Measurements from ENCODE around the gene GID8. TPM values are rescaled to one million over a fixed set of nuclear protein-coding genes. Genes with fewer than 3 reads are reported as not detected.

GID8 gene
- total and polyA plus RNA-seq, 2 donors (not counting 3 experiments of a cell fraction or from before 2014, with no cell fraction given), result 25.3 to 34.6 TPM

- POLR2A ChIA-PET, result no interaction called here
- DNase-seq (ENCODE audit: low read depth, low spot score), result no peak
- Histone ChIP-seq H3K4me2 (ENCODE audit: insufficient read depth, low read length) (no peak overlapping the region), H3K4me1 (ENCODE audit: control insufficient read depth, extremely low read depth, insufficient read depth, low read length) (no peaks in the 10 kb centered on the region), H2AFZ (ENCODE audit: low read depth, low read length) (no peak overlapping the region), H3K27me3 (ENCODE audit: control insufficient read depth in 2 of 2, insufficient read depth in 2 of 2, low read length in 2 of 2) (peaks cover 7 to 12% of the 10 kb centered on the region in 2 experiments), H3K36me3 (ENCODE audit: control insufficient read depth in 2 of 2, extremely low read depth in 1 of 2, insufficient read depth in 2 of 2, low read length in 2 of 2) (no peaks in the 10 kb centered on the region), H3K9me3 (replicated peaks; ENCODE audit: control insufficient read depth, insufficient read depth, low read length) (no peaks in the 10 kb centered on the region), H3K27ac (ENCODE audit: insufficient read depth, low read depth, low read length) (no peak overlapping the region), H4K20me1 (replicated peaks; ENCODE audit: control insufficient read depth, extremely low read depth, insufficient read depth, low read length) (no peaks in the 10 kb centered on the region), H3K9ac (replicated peaks; ENCODE audit: extremely low read depth, insufficient read depth, low read length) (no peak overlapping the region), H3K79me2 (ENCODE audit: control insufficient read depth, insufficient read depth, low read length) (no peaks in the 10 kb centered on the region), H3K9me1 (replicated peaks; ENCODE audit: control insufficient read depth, extremely low read depth, insufficient read depth, low read length) (no peaks in the 10 kb centered on the region), H3K4me3 (replicated peaks in 1 of 3; ENCODE audit: insufficient read depth in 1 of 3, low read depth in 1 of 3, low read length in 3 of 3) (no peak overlapping the region)
- no TSS peak for BruUV-seq (replicated peaks)
- TF ChIP-seq JUN (IDR thresholded peaks at IDR 0.05; ENCODE audit: borderline replicate concordance, insufficient read depth, insufficient read length, low read depth), result no peak
- no peak for TF ChIP-seq EZH2 (IDR thresholded peaks at IDR 0.05; ENCODE audit: borderline replicate concordance, low read depth, low read length, severe bottlenecking)
- TF ChIP-seq POLR2AphosphoS5 (IDR thresholded peaks at IDR 0.05; ENCODE audit: insufficient read depth, low read depth, low read length), result no peak
- TF ChIP-seq FOS (IDR thresholded peaks at IDR 0.05; ENCODE audit: borderline replicate concordance, insufficient read depth, low read length), result no peak
- TF ChIP-seq CTCF (IDR thresholded peaks at IDR 0.05; ENCODE audit: extremely low read depth in 1 of 2, insufficient read depth in 1 of 2, low read depth in 1 of 2, low read length in 2 of 2), result no peak
- no peak for TF ChIP-seq MYC (IDR thresholded peaks at IDR 0.05; ENCODE audit: low read depth, low read length)
- CTCF ChIA-PET, result interaction anchor here (1.4 to 2.5 kb wide), 2 partner anchors 13 to 24 kb away, joined by 4 to 8 read pairs; no protein-coding TSS in a partner anchor
- no peak for FAIRE-seq
- dilution Hi-C loops (cut with MboI; ENCODE audit: extremely low pct_ligation_motif_present, low sequenced_read_pairs), result no loop called here
- intact Hi-C loops (cut with micrococcal nuclease), result no loop called here
Measured at GRCh38 chr20:62995898-62996595, 58.1 kb downstream of the GID8 start.
